Dendritic cell treated with granulocyte-macrophage colony-stimulating factor and Interleukin-4, amounts not matched to agents 40 ng/mL and 50 ng/mL, for 4 days (primary cell): ENCODE measurements around the gene MFAP2.
"Not testable (repeated sequence)": the region's sequence is repeated elsewhere in the genome, so short reads cannot be mapped to it uniquely, and the experiment has no call there.

Experiments
- H3K27ac Mint-ChIP-seq: one replicate; pipeline ENCODE4 v1.8.0; 2022; ENCODE audit warnings: mild to moderate bottlenecking, mixed read lengths
- H3K27me3 Mint-ChIP-seq: one replicate; pipeline ENCODE4 v1.8.0; 2022; ENCODE audit warnings: mild to moderate bottlenecking, mixed read lengths
- H3K36me3 Mint-ChIP-seq: one replicate; pipeline ENCODE4 v1.8.0; 2022; ENCODE audit warnings: low read depth, mixed read lengths
- H3K4me1 Mint-ChIP-seq: one replicate; pipeline ENCODE4 v1.8.0; 2022; ENCODE audit warnings: low read depth, mixed read lengths
- H3K4me3 Mint-ChIP-seq: one replicate; pipeline ENCODE4 v1.8.0; 2022; ENCODE audit warnings: mild to moderate bottlenecking, moderate library complexity, mixed read lengths
- H3K9me3 Mint-ChIP-seq: one replicate; pipeline ENCODE4 v1.8.0; 2022; ENCODE audit warnings: mixed read lengths
- intact Hi-C: fragments of 100-400 bp; cut with micrococcal nuclease; formaldehyde crosslinking; loops from one replicate; pipeline ENCODE4 v1.15.0; 2022

Gene MFAP2

DNA sequence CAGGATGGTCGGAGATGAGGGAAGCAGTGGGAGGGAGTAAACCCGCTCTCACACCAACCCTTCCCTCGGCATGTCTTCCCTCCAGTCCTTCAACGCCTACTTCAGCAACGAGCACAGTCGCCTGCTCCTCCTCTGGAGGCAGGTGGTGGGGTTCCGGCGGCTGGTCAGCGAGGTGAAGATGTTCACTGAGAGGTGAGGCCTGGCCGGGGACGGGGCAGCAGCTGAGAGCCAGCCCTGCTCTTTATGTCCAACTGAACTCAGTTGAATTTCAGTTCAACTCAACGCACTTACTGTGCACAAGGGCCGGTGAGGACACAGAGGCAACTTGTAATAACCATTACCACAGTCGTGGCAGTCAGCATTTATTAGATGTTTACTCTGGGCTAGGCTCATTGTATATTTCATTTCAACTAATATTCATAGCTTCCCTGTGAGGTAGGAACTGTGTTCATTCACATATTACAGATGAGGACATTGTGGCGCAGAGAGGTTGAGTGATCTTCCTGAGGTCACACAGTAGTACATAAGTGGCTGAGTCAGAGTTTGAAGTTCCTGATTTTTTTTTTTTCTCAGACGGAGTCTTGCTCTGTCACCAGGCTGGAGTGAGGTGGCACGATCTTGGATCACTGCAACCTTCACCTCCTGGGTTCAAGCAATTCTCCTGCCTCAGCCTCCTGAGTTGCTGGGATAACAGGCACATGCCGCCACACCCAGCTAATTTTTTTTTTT lies 49.0 kb downstream of the MFAP2 start:
- H3K27me3 Mint-ChIP-seq: not testable (repeated sequence)

DNA sequence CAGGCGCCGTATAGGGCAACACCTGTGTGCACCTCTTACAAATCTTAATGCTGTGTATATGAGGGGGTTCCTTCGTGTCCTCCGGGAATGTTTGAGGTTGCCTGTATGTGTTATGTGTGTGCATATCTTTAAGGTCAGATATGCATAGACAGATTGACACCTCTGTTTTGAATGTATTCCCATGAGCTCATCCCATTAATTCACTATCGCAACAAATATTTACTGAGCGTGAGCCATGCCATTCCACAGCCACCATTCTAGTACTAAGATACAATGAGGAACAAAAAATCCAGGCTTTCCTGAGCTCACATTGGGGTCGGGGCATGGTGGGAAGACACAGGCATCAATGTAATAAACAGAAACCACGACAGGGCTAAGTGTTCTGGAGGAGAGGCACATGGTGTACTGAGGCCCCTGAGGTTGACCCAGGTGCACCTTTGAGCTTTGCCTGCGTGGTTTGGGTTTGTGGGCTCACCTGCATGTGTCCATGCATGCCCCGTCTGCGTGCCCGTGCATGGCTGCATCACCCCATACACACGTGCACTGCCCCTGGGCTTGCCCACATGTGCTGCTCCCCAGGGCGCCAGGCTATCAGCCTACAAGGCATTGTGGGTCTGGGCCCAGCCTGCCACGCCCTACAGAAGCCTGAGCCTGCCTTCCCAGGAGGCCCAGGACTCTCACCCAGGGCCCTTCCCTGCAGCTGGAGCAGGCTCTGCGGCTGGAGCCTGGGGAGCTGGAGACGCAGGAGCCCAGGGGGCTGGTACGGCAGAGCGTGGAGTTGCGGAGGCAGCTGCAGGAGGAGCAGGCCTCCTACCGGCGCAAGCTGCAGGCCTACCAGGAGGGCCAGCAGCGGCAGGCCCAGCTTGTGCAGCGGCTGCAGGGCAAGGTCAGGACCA lies 51.0 kb downstream of the MFAP2 start:
- H3K27ac Mint-ChIP-seq, H3K4me1 Mint-ChIP-seq, H3K4me3 Mint-ChIP-seq, H3K27me3 Mint-ChIP-seq, intact Hi-C loops, H3K9me3 Mint-ChIP-seq: not testable (repeated sequence)
- H3K36me3 Mint-ChIP-seq: peaks cover 17% of the 10 kb centered on the region

More for the DNA sequence above, 49.0 kb downstream of the MFAP2 start:
- H3K36me3 Mint-ChIP-seq: peaks cover 26% of the 10 kb centered on the region
- H3K9me3 Mint-ChIP-seq, H3K27ac Mint-ChIP-seq, H3K4me1 Mint-ChIP-seq, intact Hi-C loops, H3K4me3 Mint-ChIP-seq: not testable (repeated sequence)

DNA sequence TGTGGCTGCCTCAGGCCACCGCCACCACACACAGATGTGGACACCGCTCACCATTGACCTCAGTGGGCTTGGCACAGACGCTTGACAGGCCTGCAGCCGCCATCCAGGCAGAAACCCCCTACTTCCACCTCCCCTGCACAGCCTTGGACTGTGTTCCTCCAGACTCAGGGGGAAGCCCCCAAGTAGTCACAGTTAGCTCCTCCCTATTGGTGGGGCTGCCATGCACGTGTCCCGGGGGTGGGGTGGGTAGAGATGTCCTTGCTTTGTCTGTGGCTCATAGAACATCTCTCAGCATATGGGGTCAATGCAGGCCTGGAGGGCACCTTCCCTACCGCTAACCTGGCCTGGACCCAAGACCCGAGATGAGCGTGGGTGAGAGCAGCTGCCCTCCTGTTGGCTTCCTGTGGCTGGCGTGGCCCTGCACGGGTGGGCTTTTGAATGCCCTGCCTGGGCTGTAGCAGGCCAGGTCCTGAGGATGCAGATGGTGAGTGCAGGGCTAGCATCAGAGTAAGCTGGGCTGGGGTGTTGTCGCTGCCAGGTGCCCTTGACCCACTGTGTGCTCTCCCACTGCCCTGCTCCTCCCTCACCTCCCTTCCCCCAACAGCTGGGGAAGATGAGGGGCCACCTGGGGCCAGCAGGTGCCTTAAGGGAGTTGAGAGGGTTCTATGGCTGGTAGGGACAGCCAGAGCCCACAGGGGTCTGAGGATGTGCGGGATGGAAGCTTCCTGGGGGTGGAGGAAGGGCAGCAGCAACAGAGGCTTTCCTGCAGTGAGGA lies 52.5 kb downstream of the MFAP2 start:
- H3K27me3 Mint-ChIP-seq: no peaks in the 10 kb centered on the region
- H3K4me3 Mint-ChIP-seq: no peak overlapping the region
- H3K27ac Mint-ChIP-seq: no peak overlapping the region
- intact Hi-C loops: no loop called here
- peaks cover 17% of the 10 kb centered on the region for H3K36me3 Mint-ChIP-seq
- H3K9me3 Mint-ChIP-seq: no peaks in the 10 kb centered on the region
- no peaks in the 10 kb centered on the region for H3K4me1 Mint-ChIP-seq

GRCh38 chr1:16927256-16927655 lies 53.2 kb downstream of the MFAP2 start:
- H3K27ac Mint-ChIP-seq: no peak overlapping the region
- no peaks in the 10 kb centered on the region for H3K9me3 Mint-ChIP-seq
- peaks cover 17% of the 10 kb centered on the region for H3K36me3 Mint-ChIP-seq
- no peaks in the 10 kb centered on the region for H3K27me3 Mint-ChIP-seq
- intact Hi-C loops: no loop called here
- H3K4me1 Mint-ChIP-seq: no peaks in the 10 kb centered on the region
- no peak overlapping the region for H3K4me3 Mint-ChIP-seq

DNA sequence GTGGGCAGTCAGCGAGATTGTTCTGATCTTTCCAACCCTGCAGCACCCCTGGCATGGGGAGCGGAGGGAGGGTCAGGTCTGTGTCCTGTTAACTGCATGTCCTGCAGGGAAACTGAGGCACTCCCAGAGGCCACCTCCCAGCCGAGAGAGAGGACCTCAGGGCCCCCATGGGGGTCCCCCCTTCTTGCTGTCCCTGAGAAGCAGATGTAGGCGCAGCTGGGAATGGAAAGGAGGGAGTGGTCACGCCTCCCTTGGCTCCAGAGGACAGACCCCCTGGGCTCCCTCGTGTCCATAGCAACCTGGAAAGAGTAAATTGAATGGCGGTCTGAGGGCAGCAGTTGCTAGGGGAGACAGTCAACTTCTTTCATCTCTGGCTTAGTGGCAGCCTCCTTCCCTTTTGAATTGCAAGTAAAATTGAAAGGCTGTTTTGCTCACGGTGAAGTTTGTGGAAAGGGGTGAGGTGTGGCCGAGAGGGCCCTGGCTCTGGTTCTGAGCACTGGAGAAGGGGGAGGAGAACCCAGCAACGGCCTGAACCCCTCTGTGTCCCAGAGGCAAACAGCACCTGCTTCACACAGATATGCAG lies 53.8 kb downstream of the MFAP2 start:
- H3K27ac Mint-ChIP-seq: no peak overlapping the region
- no peaks in the 10 kb centered on the region for H3K9me3 Mint-ChIP-seq
- H3K4me3 Mint-ChIP-seq: no peak overlapping the region
- H3K27me3 Mint-ChIP-seq: peaks cover 5% of the 10 kb centered on the region
- intact Hi-C loops: no loop called here
- H3K36me3 Mint-ChIP-seq: peaks cover 17% of the 10 kb centered on the region
- H3K4me1 Mint-ChIP-seq: peaks cover 5% of the 10 kb centered on the region

- intact Hi-C loops: no loop called here
- H3K27me3 Mint-ChIP-seq: peaks cover 9% of the 10 kb centered on the region
- no peaks in the 10 kb centered on the region for H3K9me3 Mint-ChIP-seq
- peaks cover 12% of the 10 kb centered on the region for H3K36me3 Mint-ChIP-seq
- H3K27ac Mint-ChIP-seq: no peak overlapping the region
- H3K4me1 Mint-ChIP-seq: peaks cover 9% of the 10 kb centered on the region
- no peak overlapping the region for H3K4me3 Mint-ChIP-seq
Measured at GRCh38 chr1:16925635-16926490, 54.6 kb downstream of the MFAP2 start.

DNA sequence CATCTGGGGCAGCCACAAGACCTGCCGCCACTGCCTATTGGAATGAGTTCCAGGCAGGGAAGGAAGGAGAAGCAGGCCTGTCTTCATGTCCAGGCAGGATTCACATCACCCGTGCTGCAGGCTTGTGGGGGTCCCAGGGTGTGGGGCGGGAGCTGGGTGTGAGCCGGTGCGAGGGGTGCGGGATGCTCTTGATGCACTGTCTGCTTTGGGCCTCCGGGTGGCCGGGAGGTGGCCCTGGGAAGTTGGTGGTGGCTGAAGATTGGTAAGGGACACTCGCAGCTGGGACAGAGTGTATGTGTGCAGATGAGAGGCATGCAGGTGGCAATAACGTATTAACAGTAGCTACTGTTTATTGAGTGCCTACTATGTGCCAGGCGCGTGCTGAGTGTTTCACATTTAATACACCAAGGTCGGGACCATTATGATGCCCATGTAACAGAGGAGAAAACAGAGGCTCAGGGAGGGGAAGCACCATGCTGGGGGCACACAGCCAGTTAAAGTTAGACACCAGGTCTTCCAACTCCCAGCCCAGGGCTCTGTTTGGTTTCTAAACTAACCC lies 55.4 kb downstream of the MFAP2 start:
- intact Hi-C loops: no loop called here
- Mint-ChIP-seq H3K27me3 (peaks cover 9% of the 10 kb centered on the region), H3K27ac (no peak overlapping the region), H3K36me3 (peaks cover 3% of the 10 kb centered on the region), H3K9me3 (no peaks in the 10 kb centered on the region), H3K4me3 (no peak overlapping the region), H3K4me1 (peaks cover 9% of the 10 kb centered on the region)
